HG03025 (cell line): ENCODE measurements around the gene ISOC2.

ENCODE experiments used
- ATAC-seq: cut with Tn5 transposase; IDR thresholded peaks from one replicate; pipeline ENCODE4 v1.9.1; 2021; ENCODE audit warnings: mild to moderate bottlenecking, moderate library complexity; ENCODE audit not compliant: unreplicated experiment, low FRiP score

ISOC2 gene

DNA sequence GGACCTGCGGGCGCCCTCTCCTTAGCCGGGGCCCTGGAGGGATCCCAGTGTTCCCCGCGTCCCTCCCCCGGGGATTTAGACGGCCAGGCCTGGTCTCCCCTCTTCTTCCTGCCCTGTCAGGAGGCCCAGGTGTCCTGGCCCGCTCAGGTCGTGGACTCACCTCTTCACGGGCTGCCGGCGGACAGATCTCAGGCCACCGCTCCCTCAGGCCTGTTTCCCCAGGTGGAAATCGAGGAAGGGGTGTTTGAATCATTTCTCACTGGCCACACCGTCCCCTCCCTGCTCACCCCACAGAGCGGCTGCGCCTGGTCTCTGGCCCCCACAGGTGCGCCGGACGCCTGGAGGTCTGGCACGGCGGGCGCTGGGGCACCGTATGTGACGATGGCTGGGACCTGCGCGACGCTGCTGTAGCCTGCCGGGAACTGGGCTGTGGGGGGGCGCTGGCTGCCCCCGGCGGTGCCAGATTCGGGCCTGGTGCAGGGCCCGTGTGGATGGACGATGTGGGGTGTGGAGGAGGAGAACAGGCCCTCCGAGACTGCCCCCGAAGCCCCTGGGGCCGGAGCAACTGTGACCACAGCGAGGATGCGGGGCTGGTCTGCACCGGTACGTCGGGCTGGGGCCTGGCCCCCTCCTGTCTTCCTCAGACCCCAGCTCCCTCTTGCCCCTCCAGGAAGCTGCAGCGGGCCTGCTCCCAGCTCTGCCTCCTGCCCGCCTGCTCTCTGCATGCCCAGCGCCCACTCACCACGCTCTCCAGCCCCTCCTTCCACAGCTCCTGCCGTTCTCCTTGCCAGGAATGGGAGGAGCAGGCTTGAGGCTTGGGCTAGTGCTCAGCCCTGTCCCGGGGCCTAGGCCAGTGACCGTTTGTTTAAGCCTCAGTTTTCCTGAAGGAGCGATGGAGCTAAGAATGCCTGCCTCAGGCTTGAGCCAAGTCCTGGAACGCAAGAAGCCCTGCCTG is 29.3 kb upstream of the ISOC2 start:
- no peak for ATAC-seq

- ATAC-seq: no peak
Observed at GRCh38 chr19:55489711-55490477, 28.5 kb upstream of the ISOC2 start.

GRCh38 chr19:55488986-55489710 is 27.7 kb upstream of the ISOC2 start:
- no peak for ATAC-seq

DNA sequence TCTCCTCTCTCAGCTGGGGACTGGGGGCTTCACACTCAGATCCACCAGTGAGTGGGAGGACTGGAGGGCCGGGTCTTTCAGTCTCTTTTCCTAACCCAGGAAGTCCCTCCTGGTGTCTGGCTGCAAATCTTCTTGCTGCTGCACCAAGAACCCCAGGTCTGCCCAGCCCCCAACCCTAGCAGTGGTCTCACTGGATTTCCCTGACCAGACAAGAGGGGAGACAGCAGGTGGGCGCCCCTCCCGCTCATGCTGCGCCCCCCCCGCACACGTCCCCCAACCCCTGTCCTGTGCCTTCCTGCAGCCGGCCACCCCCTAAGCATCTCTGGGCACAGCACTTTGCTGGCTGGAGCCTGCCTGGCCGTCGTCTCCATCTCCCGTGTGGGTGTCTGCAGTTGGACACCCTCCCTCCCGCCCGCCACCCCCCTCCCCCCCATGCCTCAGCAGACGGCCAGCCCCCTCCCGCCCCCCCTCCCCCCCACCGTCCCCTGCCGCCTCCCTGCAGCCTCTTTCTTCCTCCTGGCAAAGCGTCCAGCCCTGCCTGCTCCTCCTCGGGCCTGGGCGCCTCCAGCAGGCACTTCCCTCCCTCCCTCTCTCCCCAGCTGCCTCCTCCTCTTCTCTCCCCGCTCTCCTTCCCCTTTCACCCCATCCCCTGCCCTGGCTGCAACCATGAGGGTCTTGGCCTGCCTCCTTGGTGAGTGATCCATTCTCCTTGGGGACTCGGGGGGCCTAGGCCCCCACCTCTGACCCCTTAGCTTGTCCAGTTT is 26.7 kb upstream of the ISOC2 start, which contains the start of gene SSC5D:
TSS of gene SSC5D (plus strand) at position 513 of the 764 bp plus-strand sequence. CDS start at position 667, 154 bp downstream.
- no peak for ATAC-seq

GRCh38 chr19:55486971-55487923 is 25.8 kb upstream of the ISOC2 start:
- no peak for ATAC-seq

- no peak for ATAC-seq
Observed at GRCh38 chr19:55486043-55486970, 24.9 kb upstream of the ISOC2 start.

- no peak for ATAC-seq
Observed at GRCh38 chr19:55485439-55486011, 24.1 kb upstream of the ISOC2 start.

DNA sequence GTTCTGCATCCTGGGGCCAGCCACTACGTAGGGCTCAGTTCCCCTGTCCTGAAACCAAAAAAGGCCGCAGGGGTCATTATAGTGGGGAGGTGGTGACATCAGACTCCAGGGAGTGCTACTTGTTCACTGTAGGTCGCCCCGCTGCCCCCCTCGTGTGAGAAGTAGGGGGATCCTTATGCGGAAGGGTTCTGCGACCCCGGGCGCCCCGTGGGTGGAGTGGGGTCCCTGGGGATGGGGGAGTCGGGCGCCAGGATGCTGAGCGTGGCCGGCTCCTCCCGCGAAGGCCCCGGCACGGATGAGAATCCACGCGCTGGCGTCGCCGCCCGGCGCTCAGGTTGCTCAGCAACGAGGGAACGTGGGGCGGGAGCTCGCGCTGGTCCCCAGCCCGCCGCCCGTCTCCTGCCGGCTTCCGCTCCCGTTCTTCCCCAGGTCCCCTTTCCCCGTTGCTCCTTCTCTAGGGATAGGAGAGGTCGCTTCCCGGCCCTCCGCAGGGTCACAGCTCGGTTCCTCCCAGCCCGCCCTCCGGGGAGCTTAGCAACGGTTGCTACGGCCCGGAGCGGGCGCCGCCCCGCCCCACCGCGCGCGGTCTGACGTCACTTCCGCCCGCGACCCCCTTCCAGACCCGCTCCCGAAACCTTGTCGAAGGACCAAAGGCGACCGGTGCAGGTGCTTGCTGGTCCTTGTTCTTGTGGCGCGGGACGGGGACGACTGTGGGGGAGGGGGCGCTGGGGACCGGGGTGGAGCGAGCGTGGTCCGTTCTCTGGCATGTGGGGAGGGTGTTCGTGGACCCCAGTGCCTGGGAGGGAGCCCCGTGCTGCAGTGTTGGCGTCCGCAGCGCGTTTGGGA is 23.4 kb upstream of the ISOC2 start, which contains the start of gene NAT14:
TSS of gene NAT14 (plus strand) at position 596 of the 846 bp plus-strand sequence. CDS start 521 bp downstream, outside the sequence.
- no peak for ATAC-seq

- no peak for ATAC-seq
Observed at GRCh38 chr19:55483706-55484592, 22.5 kb upstream of the ISOC2 start.

GRCh38 chr19:55482967-55483705 is 21.7 kb upstream of the ISOC2 start:
- no peak for ATAC-seq

- no peak for ATAC-seq
Observed at GRCh38 chr19:55482156-55482961, 20.9 kb upstream of the ISOC2 start.

DNA sequence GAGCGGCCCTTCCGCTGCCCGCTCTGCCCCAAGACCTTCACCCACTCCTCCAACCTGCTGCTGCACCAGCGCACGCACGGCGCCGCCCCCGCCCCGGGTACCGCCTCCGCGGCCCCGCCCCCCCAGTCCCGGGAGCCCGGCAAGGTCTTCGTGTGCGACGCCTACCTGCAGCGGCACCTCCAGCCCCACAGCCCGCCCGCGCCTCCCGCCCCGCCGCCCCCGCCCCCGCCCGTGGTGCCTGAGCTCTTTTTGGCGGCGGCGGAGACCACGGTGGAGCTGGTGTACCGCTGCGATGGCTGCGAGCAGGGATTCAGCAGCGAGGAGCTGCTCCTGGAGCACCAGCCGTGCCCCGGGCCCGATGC is 20.3 kb upstream of the ISOC2 start:
- ATAC-seq: no peak

DNA sequence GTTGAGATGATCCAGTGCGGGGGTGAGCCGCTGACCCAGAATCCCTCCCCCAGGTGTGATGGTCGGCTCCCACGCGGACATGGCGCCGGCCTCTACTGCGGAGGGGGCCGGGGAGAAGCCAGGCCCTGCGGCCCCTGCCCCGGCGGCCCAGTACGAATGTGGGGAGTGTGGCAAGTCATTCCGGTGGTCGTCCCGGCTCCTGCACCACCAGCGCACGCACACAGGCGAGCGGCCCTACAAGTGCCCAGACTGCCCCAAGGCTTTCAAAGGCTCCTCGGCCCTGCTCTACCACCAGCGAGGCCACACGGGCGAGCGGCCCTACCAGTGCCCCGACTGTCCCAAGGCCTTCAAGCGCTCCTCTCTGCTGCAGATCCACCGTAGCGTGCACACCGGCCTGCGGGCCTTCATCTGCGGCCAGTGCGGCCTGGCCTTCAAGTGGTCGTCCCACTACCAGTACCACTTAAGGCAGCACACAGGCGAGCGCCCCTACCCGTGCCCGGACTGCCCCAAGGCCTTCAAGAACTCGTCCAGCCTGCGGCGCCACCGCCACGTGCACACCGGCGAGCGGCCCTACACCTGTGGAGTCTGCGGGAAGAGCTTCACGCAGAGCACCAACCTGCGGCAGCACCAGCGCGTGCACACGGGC is 19.8 kb upstream of the ISOC2 start:
- ATAC-seq: no peak
